Cardiac septum (tissue), 1 donor: ENCODE measurements around the gene MAN2B1. TPM values are rescaled to one million over a fixed set of nuclear protein-coding genes. Genes with fewer than 3 reads are reported as not detected.
"Not testable (repeated sequence)": the region's sequence is repeated elsewhere in the genome, so short reads cannot be mapped to it uniquely, and the experiment has no call there.

Experiments
- DNase-seq: peaks from one replicate; pipeline ENCODE4 v3.0.0-alpha.2; 2020; ENCODE audit warnings: low spot score
- intact Hi-C: fragments of 100-400 bp; cut with DNase I; formaldehyde crosslinking; loops from one replicate; pipeline ENCODE4 v1.14.0; 2022
- total RNA-seq: library from RNA; stranded (reverse); fragmentation: NEBNext Ultra II Directional; extraction: Animal tissue kit (Norgen Biotek cat#: 25700); gene quantifications from one replicate; pipeline ENCODE4 v1.2.1, GENCODE V29; 2021
- donor health status: DM: no; HTN: no; CAD: no.

MAN2B1 gene
- total RNA-seq, 1 donor from 2014 or later: 20.6 TPM

- no peak for DNase-seq
- intact Hi-C loops: no loop called here
Observed at GRCh38 chr19:12692960-12693359, 26.4 kb upstream of the MAN2B1 start.

GRCh38 chr19:12689581-12690216 lies 23.2 kb upstream of the MAN2B1 start:
- DNase-seq: no peak
- intact Hi-C loops: no loop called here

GRCh38 chr19:12689012-12689411 lies 22.5 kb upstream of the MAN2B1 start:
- intact Hi-C loops: no loop called here
- DNase-seq: no peak

- no peak for DNase-seq
- intact Hi-C loops: no loop called here
Observed at GRCh38 chr19:12687496-12688196, 21.1 kb upstream of the MAN2B1 start, which contains the start of gene GNG14. GNG14 (plus strand) TSS chr19:12687998; CDS start chr19:12688049, 51 bp downstream.

- intact Hi-C loops: no loop called here
- DNase-seq: no peak
Observed at GRCh38 chr19:12685831-12686230, 19.3 kb upstream of the MAN2B1 start.

- intact Hi-C loops: loop anchor here (1.0 to 5.0 kb wide), 2 partner anchors 12 to 121 kb away; partner anchors contain the start of genes PRDX2 and THSD8
- DNase-seq: peak; percentile 95
Observed at GRCh38 chr19:12681074-12681987, 14.8 kb upstream of the MAN2B1 start, which contains the start of gene DHPS. DHPS (minus strand) TSS chr19:12681880; CDS start chr19:12681766, 114 bp downstream.

GRCh38 chr19:12680034-12680433 lies 13.5 kb upstream of the MAN2B1 start:
- intact Hi-C loops: loop anchor here (5.0 kb wide), 1 partner anchor 122 kb away; the partner anchor contains the start of genes PRDX2 and THSD8
- DNase-seq: no peak

- intact Hi-C loops: loop anchor here (10.0 kb wide), 1 partner anchor 167 kb away; no protein-coding TSS in a partner anchor
- DNase-seq: not testable (repeated sequence)
Observed at GRCh38 chr19:12678039-12678438, 11.5 kb upstream of the MAN2B1 start.

GRCh38 chr19:12676928-12677327 lies 10.4 kb upstream of the MAN2B1 start:
- intact Hi-C loops: loop anchor here (10.0 kb wide), 1 partner anchor 168 kb away; no protein-coding TSS in a partner anchor
- no peak for DNase-seq

- intact Hi-C loops: loop anchor here (10.0 kb wide), 1 partner anchor 168 kb away; no protein-coding TSS in a partner anchor
- DNase-seq: peak; percentile 92
Observed at GRCh38 chr19:12676384-12676792, 9.8 kb upstream of the MAN2B1 start.

GRCh38 chr19:12675940-12676339 lies 9.4 kb upstream of the MAN2B1 start:
- intact Hi-C loops: loop anchor here (10.0 kb wide), 1 partner anchor 169 kb away; no protein-coding TSS in a partner anchor
- no peak for DNase-seq

- intact Hi-C loops: loop anchor here (10.0 kb wide), 1 partner anchor 169 kb away; no protein-coding TSS in a partner anchor
- DNase-seq: no peak
Observed at GRCh38 chr19:12675399-12675798, 8.9 kb upstream of the MAN2B1 start.

- intact Hi-C loops: loop anchor here (10.0 kb wide), 1 partner anchor 172 kb away; no protein-coding TSS in a partner anchor
- no peak for DNase-seq
Observed at GRCh38 chr19:12672744-12673143, 6.2 kb upstream of the MAN2B1 start.

- intact Hi-C loops: loop anchor here (10.0 kb wide), 1 partner anchor 174 kb away; no protein-coding TSS in a partner anchor
- DNase-seq: no peak
Observed at GRCh38 chr19:12670159-12670928, 3.8 kb upstream of the MAN2B1 start.

GRCh38 chr19:12669270-12670158 lies 3.0 kb upstream of the MAN2B1 start:
- intact Hi-C loops: loop anchor here (1.0 to 10.0 kb wide), 3 partner anchors 12 to 175 kb away; partner anchors contain the start of gene DHPS
- peak; percentile 93 for DNase-seq

GRCh38 chr19:12668932-12669269 lies 2.4 kb upstream of the MAN2B1 start:
- DNase-seq: no peak

GRCh38 chr19:12668346-12668745 lies 1.8 kb upstream of the MAN2B1 start:
- intact Hi-C loops: loop anchor here (5.0 kb wide), 1 partner anchor 106 kb away; no protein-coding TSS in a partner anchor
- DNase-seq: no peak

More at GRCh38 chr19:12668932-12669269, 2.4 kb upstream of the MAN2B1 start:
- intact Hi-C loops: loop anchor here (1.0 to 5.0 kb wide), 2 partner anchors 12 to 107 kb away; partner anchors contain the start of gene DHPS
